NCI-H146 treated with DMSO at 0.1 percent for 48 hours (cell line): ENCODE results near the gene CCDC144A.
A peak's percentile ranks its signal among the peaks of the same experiment; 100 is the strongest.
"Not testable (repeated sequence)": the region's sequence is repeated elsewhere in the genome, so short reads cannot be mapped to it uniquely, and the experiment has no call there.

Experiments
- DNase-seq: peaks from one replicate; lab custom pipeline; 2025; ENCODE audit not compliant: unreplicated experiment; lab: John Stamatoyannopoulos, UW

The CCDC144A gene, protein sequence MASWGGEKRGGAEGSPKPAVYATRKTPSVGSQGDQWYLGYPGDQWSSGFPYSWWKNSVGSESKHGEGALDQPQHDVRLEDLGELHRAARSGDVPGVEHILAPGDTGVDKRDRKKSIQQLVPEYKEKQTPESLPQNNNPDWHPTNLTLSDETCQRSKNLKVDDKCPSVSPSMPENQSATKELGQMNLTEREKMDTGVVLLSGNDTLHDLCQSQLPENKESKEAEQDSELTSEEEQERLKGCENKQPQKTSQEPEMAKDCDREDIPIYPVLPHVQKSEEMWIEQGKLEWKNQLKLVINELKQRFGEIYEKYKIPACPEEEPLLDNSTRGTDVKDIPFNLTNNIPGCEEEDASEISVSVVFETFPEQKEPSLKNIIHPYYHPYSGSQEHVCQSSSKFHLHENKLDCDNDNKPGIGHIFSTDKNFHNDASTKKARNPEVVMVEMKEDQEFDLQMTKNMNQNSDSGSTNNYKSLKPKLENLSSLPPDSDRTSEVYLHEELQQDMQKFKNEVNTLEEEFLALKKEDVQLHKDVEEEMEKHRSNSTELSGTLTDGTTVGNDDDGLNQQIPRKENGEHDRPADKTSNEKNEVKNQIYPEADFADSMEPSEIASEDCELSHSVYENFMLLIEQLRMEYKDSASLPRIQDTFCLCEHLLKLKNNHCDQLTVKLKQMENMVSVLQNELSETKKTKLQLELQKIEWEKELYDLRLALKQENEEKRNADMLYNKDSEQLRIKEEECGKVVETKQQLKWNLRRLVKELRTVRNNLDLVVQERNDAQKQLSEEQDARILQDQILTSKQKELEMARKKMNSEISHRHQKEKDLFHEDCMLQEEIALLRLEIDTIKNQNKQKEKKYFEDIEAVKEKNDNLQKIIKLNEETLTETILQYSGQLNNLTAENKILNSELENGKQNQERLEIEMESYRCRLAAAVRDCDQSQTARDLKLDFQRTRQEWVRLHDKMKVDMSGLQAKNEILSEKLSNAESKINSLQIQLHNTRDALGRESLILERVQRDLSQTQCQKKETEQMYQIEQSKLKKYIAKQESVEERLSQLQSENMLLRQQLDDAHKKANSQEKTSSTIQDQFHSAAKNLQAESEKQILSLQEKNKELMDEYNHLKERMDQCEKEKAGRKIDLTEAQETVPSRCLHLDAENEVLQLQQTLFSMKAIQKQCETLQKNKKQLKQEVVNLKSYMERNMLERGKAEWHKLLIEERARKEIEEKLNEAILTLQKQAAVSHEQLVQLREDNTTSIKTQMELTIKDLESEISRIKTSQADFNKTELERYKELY (N-terminal part only)

GRCh38 chr17:16689731-16690281 is at the start of gene CCDC144A:
Gene CCDC144A, plus strand, starts transcription at chr17:16690241. Its CDS starts 160 bp downstream, at chr17:16690401.
- DNase-seq = not testable (repeated sequence)

DNA sequence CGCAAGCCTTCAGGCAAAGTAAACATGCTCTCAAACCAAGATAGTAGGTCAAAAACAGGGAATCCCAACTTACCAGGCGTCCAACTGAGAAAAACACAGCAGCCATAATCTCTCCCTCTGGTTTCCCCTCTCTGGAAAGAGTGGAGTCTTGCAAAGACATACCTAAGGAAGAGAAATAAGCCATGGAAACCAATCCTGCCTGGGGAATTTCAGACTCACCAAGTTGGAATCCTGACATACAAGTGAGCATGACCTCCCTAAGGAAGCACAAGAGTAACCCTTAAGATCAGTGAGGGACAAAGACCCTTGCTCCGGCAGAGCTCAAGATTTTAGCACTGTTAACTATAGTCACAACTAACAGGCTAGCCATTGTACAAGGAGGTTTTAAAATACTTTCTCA is 40.5 kb upstream of the CCDC144A start:
- DNase-seq = no peak

DNA sequence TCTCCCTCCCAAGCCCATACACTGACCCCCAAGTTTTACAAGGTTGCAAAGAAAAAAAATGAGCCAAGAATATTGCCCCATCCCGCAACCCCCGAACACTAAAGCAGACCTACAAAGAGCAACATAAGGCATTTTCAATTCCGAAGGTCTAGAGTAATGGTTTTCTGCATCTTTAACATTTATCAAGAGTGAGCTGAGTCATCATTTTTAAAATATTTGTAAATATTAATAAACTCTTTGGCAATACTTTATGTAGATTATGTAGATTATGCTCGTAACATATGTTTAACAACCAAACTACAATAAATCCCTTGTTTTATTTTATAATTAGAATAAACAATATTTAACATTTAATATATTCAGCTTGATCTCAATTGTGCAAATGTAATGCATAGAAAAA is 37.8 kb upstream of the CCDC144A start:
- no peak for DNase-seq

DNA sequence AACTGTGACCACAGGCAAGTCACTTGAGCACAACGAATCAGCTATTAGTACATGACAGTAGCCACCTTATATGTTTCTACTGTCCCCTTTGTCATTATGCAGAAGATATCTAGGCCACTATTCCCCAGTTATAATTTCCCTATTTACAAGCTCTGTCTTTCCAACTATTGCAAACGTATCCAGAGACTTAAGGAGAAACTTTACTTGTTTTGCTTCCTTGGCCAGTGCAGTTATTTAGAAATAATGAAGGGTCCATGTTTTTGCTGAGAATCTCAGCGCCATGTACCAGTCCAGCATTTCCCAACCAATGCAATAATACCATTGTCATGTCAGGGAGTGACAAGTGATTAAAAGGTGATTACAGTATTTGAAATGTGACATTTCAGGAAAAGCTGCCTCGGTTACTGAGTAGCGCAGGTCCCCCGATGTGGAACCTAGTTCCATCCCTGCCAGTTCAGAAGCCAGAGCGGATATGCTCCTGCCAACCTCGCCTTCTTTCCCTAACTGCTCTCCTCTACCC is 37.1 kb upstream of the CCDC144A start:
- peak; percentile 5 for DNase-seq

DNA sequence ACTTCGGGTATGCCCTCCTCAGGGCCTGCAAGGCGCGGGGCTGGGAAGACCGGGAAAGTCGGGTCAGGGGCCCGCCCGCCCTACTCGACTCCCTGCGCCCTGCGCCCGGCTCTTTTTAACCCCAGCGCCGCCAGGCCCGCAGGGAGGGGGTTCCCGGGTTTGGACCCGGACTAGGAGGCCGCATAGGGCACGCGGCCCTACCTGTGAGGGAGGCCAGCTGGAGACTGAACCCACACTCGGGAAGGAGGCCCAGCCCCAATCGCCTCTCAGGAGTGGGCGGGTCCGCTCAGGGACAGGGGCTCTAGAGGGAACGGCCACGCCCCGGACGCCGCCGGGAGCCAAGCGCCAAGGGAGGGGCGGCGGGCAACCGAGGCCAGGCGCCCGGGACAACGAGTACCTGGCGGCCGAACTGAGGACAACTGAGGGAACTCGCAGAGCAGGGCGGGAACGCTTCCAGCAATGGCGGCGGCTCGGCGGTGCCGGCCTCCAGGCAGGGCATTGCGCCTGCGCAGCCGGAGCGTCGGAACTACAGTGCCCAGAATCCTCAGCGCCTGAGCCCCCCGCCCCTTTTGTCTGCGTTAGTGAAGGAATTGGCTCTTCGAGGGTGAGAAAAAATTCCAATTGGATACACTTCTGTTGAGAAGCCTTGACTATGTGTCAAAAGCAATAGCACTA is 36.5 kb upstream of the CCDC144A start, which contains the start of gene ZNF624:
Gene ZNF624, minus strand, starts transcription at position 484 of the 675 bp plus-strand sequence.
- DNase-seq = peak; percentile 89

DNA sequence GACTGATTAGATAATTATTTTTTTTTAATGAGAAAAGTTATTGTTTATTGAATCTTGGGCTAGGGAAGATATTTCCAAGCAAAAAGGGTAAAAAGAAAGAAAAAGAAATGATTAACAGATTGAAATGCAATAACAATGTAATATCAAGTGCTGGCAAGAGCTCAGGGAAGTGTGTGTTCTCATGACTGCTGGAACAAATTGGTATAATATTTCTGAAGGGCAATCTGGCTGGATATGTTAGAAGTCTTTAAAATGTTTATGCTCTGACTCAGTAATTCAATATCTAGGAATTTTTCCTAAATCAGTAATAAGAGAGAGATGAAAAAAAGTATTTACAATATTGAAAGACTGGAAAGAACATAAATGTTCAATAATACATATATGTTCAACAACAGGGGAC is 28.8 kb upstream of the CCDC144A start:
- DNase-seq = no peak

GRCh38 chr17:16662936-16663335 is 27.1 kb upstream of the CCDC144A start:
- no peak for DNase-seq

- not testable (repeated sequence) for DNase-seq
These were observed 23.5 kb upstream of the CCDC144A start for GRCh38 chr17:16666553-16666906.

GRCh38 chr17:16666907-16667636 is 23.0 kb upstream of the CCDC144A start:
- not testable (repeated sequence) for DNase-seq

DNA sequence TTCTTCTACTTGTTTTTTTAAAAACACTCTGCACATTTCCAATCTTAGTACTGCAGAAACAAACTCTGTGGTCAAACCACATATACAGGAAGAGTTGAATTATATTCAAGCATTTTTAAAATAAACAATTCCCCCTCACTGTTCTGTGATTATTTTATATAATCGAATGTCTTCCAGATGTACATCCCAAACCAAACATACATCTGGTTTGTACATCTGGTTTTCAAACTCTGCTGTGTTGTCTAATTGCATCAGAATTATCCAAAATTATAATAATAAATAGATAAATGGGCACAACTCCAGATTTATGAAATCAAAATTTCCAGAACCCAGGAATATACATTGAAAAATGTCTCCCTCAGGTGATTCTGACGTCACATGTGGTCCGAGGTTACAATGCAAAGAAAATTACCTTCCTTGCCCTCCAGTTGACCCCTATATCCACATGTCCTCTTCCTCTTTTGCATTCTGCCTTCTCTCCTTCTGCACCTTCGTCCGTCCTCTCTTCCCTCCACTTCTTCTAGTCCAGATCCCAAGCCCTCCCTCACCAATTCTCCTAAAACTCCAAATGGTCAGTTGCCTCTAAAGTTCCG is 13.3 kb upstream of the CCDC144A start:
- DNase-seq = no peak

DNA sequence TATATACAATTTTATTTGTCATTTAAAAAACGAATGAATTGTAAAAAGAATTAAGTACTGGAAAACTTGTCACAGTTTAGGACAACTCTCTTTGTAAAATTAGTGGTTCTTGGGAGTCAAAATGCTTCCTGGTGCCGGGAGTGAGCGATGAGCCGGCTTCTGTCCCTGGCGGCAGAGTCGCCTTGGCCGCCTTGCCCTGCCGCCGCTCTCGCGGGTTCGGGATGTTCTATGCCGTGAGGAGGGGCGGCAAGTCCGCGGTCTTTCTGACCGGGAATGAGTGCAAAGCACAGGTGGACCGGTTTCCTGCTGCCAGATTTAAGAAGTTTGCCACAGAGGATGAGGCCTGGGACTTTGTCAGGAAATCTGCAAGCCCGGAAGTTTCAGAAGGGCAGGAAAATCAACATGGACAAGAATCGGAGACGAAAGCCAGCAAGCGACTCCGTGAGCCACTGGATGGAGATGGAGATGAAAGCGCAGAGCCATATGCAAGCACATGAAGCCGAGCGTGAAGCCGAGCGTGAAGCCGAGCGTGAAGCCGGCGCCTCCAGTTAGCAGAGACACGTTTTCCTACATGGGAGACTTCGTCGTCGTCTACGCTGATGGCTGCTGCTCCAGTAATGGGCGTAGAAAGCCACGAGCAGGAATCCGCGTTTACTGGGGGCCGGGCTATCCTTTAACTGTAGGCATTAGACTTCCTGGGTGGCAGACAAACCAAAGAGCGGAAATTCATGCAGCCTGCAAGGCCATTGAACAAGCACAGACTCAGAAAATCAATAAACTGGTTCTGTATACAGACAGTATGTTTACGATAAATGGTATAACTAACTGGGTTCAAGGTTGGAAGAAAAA is 6.5 kb upstream of the CCDC144A start:
- peak; percentile 17 for DNase-seq

DNA sequence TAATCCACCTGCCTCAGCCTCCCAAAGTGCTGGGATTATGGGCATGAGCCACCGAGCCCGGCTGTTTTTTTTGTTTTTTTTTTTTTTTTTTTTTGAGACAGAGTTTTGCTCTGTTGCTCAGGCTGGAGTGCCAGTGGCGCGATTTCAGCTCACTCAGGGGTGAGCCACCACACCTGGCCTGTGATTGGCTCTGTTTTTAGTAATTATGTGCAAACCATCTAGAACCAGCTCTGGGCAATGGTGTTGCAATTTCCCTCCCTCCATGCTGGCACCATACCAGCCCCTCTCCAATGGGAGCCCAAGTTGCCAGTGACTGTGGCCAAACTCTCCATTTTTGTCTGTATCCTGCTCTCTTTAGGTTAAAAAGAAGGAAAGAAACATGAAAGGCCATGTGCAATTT is 4.0 kb upstream of the CCDC144A start:
- not testable (repeated sequence) for DNase-seq

DNA sequence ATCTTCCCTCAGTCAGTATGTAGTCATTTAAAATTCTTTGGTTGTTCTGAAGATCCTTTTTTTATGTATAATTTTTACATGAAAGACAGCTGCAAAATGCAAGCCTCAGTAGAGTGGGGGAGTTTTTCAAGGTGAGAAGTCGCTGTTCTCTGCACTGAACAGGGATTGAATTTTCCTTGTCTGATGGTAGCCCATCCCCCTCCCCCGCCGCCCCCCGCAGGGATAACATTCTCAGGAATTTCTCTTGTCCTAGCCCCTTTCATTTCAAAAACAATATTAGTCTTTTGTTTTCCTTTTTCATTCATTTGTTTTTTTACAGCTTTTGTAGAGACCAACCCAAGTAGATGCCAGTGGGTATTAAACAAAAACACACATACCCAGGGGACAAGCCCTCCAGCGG is 2.9 kb upstream of the CCDC144A start:
- not testable (repeated sequence) for DNase-seq

GRCh38 chr17:16690447-16690846 is 406 bp downstream of the CCDC144A start:
- not testable (repeated sequence) for DNase-seq

DNA sequence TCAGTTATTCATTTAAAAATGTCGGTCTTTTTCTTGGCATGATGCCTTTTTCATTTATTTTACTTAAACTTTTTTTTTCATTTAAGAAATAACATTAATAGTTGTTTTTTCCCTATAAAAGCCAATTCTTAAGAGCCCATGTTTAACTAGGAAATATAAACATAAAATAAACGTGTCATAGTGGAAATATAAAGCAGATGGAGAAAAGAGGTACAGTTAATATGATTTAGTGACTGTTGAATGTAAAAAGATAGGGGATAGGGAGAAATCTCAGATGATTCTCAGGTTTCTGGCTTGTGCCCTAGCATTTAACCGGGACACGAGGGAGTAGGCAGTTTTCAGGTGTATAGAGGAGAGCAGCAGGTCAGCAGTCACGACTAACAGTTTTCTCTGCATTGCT is 7.6 kb downstream of the CCDC144A start:
- not testable (repeated sequence) for DNase-seq

DNA sequence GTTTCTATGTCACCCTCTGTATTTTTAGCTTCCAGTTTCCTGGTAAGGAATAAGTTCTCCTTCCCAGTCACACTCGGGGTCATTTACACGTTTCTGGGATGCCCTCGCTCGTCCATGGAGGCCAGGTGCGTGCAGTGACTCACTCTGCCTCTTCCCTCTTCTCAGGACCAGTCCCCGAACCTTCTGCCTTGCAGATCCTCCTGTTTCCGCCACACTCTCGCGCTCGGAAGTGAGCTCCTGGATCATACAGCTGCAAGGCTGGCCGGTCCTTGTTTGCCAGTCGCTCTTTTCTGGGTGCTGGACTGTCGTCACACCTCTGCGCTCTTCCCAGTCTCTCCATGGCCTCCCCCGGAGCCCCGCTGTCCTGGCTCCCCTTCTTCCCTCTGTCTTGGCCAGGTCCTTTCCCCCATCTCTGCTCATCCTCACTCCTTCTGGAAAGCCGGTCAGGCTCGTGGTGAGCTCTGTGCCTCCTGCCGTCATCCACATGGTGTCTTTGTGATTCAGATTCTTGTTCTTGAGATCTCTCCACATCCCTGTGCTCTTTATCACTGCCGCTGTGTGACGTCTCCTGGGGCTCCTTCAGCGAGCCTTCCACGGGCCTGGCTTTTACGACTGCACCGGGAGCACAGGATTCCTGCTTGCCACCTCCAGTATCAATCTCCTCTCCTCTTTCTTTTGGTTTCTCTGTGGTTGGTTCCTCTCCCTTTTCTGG is 55.6 kb downstream of the CCDC144A start:
- not testable (repeated sequence) for DNase-seq

GRCh38 chr17:16746571-16746970 is 56.5 kb downstream of the CCDC144A start:
- DNase-seq = not testable (repeated sequence)
